ENCODE measurements around the gene TNP2.

GRCh38 chr16:11308493-11309283, 39.6 kb upstream of the TNP2 start:
- TF ChIP-seq CTCF (IDR thresholded peaks at IDR 0.05; ENCODE audit: borderline replicate concordance, extremely low read depth, low read length, poor library complexity, severe bottlenecking) (no peak), EZH2 (IDR thresholded peaks at IDR 0.05; ENCODE audit: borderline replicate concordance, low read depth, low read length, severe bottlenecking) (no peak)
